ENCODE measurements around the gene TIGD7. TPM values are rescaled to one million over a fixed set of nuclear protein-coding genes. Genes with fewer than 3 reads are reported as not detected.

TIGD7 gene
- total RNA-seq, 1 experiment from 2014 or later, result 4.2 TPM

GRCh38 chr16:3327514-3327913 is 22.3 kb upstream of the TIGD7 start:
- DNase-seq, result no peak
- H2AK5ac ChIP-seq (ENCODE audit: insufficient read length, low read length), result no peak overlapping the region
- H3K27me3 Mint-ChIP-seq (ENCODE audit: low read depth), result peaks cover 13% of the 10 kb centered on the region
- H2BK5ac ChIP-seq (ENCODE audit: insufficient read length, low read length), result no peak overlapping the region
- H2BK120ac ChIP-seq (ENCODE audit: low read depth, low read length, poor library complexity, severe bottlenecking), result no peak overlapping the region
- H4K91ac ChIP-seq (ENCODE audit: insufficient read length, low read depth, low read length), result no peak overlapping the region
- H2BK20ac ChIP-seq (ENCODE audit: low read depth, low read length, poor library complexity, severe bottlenecking), result no peak overlapping the region
- no peak overlapping the region for H3K14ac ChIP-seq (ENCODE audit: insufficient read depth, low read length)
- no peak overlapping the region for H3K4me2 ChIP-seq (ENCODE audit: insufficient read depth, insufficient read length, low read length)
- H3K9me3 ChIP-seq (ENCODE audit: control insufficient read depth, low read depth, low read length), result peaks cover 12% of the 10 kb centered on the region
- H3K4me1 ChIP-seq (ENCODE audit: insufficient read depth, low read length), result no peaks in the 10 kb centered on the region
- no peak overlapping the region for H2BK12ac ChIP-seq (ENCODE audit: insufficient read length, low read depth, low read length)
- WGBS (ENCODE audit: extremely low coverage, insufficient read length, low lambda C conversion rate), result no CpG with 5 or more reads among the region's 4 CpGs
- no peak overlapping the region for H3T11ph ChIP-seq (ENCODE audit: low read length)
- no peak overlapping the region for H3K4ac ChIP-seq (ENCODE audit: low read depth, low read length)
- no peaks in the 10 kb centered on the region for H3K23me2 ChIP-seq (ENCODE audit: insufficient read length, low read depth, low read length, poor library complexity, severe bottlenecking)
- no peak overlapping the region for H4K8ac ChIP-seq (replicated peaks; ENCODE audit: insufficient read length, low read depth, low read length)
- H3K9me3 Mint-ChIP-seq, result peaks cover 50% of the 10 kb centered on the region in 2 experiments
- H3K27ac ChIP-seq (ENCODE audit: insufficient read length, low read depth, low read length), result no peak overlapping the region
- H3K18ac ChIP-seq (ENCODE audit: insufficient read length, low read depth, low read length), result no peak overlapping the region
- H4K20me1 ChIP-seq (ENCODE audit: control insufficient read depth, insufficient read depth, insufficient read length), result no peaks in the 10 kb centered on the region
- H3K4me3 Mint-ChIP-seq, result no peak overlapping the region
- no peak for TF ChIP-seq CTCF (conservative IDR thresholded peaks at IDR 0.05)
- no peak overlapping the region for H2BK15ac ChIP-seq (ENCODE audit: low read depth, low read length)
- H3K23ac ChIP-seq (ENCODE audit: insufficient read length, low read depth, low read length), result no peak overlapping the region
- H3K79me2 ChIP-seq (ENCODE audit: insufficient read depth, low read length), result no peaks in the 10 kb centered on the region
- no peaks in the 10 kb centered on the region for H3K79me1 ChIP-seq (ENCODE audit: insufficient read depth, low read depth, low read length, poor library complexity, severe bottlenecking)
- H3K4me1 Mint-ChIP-seq, result no peaks in the 10 kb centered on the region
- H3K9ac ChIP-seq (ENCODE audit: extremely low read depth, insufficient read length, low read length), result no peak overlapping the region
- H4K5ac ChIP-seq (ENCODE audit: insufficient read length, low read depth, low read length), result no peak overlapping the region
- H3K36me3 Mint-ChIP-seq (ENCODE audit: insufficient read depth in 1 of 3, low read depth in 3 of 3), result no peaks in the 10 kb centered on the region; a peak in 2 of 7 replicates
- H3K56ac ChIP-seq (ENCODE audit: insufficient read length, low read depth, low read length), result no peak overlapping the region
- no peak overlapping the region for H2AFZ ChIP-seq (ENCODE audit: low read length)
- no peaks in the 10 kb centered on the region for H3K27me3 ChIP-seq (ENCODE audit: insufficient read depth, low read length)
- H3K27ac Mint-ChIP-seq, result no peak overlapping the region

All from H9 (cell line).